NCI-H446 (cell line): ENCODE measurements around the gene RPL22.

Experiments
- DNase-seq, 2 experiments: peaks; one replicate each; lab custom pipeline; 2025; lab: John Stamatoyannopoulos, UW

RPL22 gene

DNA sequence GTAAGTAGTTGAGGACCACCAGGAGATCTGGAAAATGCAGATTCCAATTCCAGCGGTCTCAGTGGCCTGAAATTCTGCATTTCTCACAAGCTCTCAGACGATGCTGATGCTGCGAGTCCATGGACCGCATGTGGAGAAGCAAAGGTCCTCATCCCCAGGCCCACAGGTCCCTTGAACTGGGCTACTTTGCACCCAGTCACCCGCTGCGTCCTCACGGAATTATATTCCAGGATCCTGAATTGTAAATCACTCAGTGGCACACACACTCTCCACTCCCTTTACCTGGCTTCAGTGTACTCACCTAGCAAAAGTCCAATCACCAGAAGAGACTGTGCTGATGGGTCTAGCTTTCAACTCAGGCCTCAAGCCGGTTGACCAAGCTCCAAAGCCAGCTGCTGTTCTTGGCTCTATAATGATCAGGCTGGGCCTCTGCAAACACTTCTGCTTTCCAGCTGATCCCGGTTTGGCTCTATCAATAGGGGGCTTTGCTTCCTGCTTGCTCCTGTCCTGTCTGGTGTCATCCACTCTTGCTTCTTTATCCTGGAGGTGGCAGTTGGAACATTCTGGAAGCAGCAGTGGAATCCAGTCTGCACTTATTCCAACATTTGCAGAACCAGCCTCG, 904 bp upstream of the RPL22 start:
- DNase-seq: no peak

DNA sequence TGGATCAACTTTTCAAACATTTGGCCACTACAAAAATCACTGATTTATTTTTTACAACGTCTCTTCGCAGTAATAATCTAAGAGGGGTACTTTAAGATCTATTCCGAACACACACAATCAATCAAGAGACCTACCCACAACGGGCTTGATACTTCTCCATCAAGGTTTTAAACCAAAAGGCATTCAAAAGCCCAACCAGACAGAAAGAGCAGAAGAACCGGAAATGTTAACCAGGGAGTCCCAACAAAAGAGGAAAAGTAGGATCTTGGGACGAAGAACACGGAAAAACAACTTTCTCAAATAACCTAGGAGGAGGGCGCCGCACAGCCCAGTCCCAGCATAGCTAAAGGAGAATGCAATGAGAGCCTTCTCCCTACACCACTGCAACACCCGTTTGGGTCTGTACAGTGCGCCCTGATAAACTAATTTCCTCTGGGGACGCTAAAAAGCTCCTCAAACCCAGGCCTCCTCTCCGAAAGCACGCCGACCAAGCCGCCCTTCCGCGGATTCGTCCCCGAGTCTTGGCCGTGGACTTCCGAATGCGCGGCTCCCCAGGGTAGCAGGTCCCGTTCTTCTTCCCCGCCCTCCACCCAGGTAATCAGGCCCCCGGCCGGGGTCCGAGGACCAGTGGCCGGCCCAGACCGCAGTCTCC, 623 bp downstream of the RPL22 start:
- no peak for DNase-seq

DNA sequence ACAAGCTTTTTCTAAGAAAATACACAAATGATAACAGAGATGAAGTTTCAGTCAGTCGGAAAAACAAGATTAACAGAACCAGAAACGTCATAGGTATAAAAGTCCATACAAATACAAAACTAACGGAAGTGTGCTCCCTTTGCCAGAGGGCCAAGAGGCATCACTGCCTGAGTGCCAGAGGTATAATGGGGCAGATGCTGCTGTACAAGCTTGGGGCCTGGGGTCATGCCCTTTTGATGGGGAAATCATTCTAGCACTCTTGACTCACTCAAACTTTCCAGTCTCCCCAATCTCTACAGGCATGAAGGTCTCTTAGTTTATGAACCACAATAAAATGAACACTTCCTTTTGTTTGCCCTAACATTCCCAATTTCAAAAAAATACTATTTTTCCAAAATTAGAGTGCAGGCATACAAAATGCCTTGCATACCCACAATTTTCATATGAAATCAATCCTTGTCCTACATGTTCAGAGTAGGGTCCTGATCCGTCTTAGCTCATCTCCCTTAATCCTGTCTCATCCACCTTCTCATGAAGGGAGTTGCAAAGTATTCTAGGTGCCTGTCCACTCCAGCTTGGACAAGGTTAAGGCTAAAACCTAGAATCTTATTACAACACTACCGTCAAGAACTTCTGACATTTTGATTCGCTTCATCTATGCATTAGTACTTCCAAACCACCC, 1.5 kb downstream of the RPL22 start:
- DNase-seq: no peak

GRCh38 chr1:6191968-6192367, 7.4 kb downstream of the RPL22 start:
- DNase-seq: no peak

GRCh38 chr1:6188466-6188865, 10.9 kb downstream of the RPL22 start:
- no peak for DNase-seq

DNA sequence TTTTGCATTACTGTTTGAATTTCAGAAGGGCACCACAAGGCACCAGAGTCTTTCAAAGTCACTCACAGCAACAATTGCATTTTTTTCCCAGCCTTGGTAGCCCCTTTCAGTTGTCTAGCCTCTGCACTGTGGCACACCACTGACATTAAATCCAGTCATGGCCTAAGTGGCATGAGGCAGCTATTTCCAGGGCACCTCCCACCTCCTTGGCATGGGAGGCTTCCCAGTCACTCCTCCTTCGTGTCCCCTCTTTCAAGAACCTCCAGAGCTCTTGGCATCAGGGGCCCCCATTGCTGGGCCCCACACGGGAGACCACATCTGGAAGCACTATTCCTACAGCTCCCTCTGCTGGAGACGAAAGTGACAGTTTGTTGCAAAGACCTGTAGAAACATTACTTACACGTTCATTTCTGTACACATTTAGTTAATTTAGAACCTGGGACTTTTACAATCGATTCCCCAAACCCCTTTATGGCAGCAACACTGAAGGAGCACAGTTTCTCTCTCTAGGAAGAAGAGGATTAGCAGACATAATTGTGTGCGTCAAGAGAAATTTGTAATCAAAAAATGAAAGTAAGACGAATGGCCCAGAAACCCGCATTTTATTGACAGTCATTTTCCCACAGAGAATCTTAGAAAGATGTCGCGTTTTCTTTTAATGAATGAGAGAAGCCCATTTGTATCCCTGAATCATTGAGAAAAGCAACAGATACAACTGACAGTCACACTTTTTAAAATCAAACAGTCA, 13.6 kb downstream of the RPL22 start:
- peak in 1 of 2 experiments; percentile 6 for DNase-seq

DNA sequence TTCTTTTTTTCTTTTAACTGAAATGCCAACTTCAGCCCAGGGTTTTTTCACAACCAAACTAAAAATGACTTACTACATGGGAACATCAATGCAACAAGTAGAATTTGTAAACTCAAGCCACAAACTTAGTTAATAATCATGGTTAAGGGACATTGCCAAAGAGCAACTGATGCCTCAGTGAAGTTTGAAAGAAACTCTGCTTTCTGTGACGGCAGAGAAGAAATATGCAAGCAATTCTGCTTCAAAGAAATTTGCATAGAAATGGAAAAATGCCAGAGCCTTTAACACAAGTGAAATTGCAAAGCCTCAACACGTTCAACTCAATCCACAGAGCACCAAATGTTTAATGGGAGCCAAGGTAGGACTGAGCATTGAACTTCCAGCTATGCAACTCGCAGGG, 14.2 kb downstream of the RPL22 start:
- DNase-seq: no peak

- DNase-seq: no peak
Observed at GRCh38 chr1:6184083-6184783, 15.2 kb downstream of the RPL22 start.

- no peak for DNase-seq
Observed at GRCh38 chr1:6183520-6183989, 15.8 kb downstream of the RPL22 start.

DNA sequence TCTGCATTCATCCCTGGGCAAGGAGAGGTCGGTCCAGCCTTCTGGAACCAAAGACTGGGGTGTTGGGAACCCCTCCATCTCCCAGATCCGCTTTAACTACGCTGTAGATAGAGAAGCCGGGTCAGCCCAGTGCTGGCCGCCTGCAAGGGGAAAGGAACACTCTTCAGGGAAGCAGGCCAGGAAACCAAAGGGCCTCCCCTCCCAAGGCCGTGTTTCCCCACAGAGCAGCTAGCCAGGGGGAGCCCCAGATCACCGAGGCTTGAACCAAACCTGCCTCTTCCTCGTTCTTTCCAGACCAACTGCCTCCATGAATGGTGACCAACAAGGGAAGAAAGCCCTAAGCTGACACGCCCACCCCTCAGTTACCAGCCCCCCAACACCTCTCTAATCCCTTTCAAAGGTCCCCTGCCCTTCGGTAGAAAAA, 18.0 kb downstream of the RPL22 start:
- no peak for DNase-seq

- DNase-seq: no peak
Observed at GRCh38 chr1:6180707-6181311, 18.6 kb downstream of the RPL22 start.

- DNase-seq: peak; percentile 38 to 53
Observed at GRCh38 chr1:6180268-6180706, 19.1 kb downstream of the RPL22 start, which contains the start of gene CHD5. Gene CHD5 (minus strand): TSS chr1:6180321. CDS start chr1:6180023, 298 bp downstream.

GRCh38 chr1:6179564-6180175, 19.7 kb downstream of the RPL22 start:
- peak in 1 of 2 experiments; percentile 38 for DNase-seq

GRCh38 chr1:6178751-6179563, 20.4 kb downstream of the RPL22 start:
- DNase-seq: no peak

DNA sequence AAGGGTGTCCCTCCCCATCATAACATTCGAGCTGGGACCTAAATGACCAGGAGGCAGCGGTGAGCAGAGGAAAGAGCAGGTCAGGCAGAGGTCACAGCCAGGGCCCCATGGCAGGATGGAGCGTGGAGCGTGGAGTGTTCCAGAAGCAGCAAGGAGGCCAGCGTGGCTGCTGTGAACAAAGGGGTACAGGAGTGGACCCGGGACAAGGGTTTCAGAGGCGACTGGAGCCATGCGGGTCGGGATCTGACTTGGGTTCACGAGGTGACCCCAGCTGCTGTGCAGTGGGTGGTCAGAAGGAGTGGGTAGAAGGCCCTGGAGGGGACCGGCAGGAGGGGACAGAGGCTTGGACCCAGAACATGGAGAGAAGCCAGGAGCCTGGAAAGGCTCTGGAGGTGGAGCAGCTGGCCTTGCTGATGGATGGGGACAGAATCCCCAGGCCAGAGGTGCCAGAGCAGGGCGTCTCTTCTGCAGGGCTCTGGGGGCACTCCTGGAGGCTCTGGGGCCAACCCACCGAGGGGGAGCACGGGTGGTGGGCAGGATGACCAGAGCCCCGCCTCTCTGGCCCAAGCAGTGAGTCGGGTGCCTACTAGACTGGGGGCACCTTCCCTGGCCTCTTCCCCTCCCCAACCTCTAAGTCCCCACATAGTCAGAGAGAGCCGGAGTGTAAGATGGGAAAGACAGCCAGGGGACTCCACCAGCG, 21.6 kb downstream of the RPL22 start:
- DNase-seq: no peak

DNA sequence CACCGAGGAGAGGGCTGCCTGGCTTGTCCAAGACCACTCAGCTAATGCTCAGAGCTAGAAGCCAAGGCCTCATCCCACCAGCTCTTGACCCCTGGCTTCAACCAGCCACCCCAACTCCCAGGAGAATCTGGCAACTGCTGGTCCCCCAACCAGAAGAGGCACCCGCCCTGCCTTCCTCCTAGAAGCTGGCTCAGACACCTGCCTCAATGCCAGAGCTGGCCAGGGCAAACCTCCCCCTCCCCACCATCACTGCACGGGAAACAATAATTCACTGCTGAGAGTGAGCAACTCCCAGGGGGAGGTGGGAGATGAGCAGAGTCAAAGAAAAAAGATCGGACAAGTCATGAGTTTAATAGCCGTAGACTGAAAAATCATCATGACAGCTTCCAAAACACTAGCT, 22.6 kb downstream of the RPL22 start:
- no peak for DNase-seq

DNA sequence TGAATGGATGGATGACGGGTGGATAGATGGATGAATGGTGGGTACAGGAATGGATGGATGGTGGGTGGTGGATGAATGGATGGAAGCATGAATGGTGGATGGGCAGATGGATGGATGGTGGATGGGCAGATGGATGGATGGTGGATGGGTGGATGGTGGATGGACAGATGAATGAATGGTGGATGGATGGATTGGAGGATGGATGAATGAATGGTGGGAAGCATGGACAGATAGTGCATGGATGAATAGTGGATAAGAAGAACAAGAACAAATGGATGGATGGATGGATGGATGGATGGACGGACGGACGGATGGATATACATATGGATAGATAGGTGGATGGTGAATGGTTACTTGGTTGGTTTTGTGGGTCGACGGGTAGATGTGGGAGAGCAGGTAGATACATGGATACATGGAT, 24.0 kb downstream of the RPL22 start:
- DNase-seq: no peak

GRCh38 chr1:6174621-6175410, 24.6 kb downstream of the RPL22 start:
- no peak for DNase-seq
